DMS53 treated with DMSO at 0.1 percent for 48 hours (cell line): ENCODE data around the gene LCN1.

ENCODE experiments used
- DNase-seq: peaks from one replicate; lab custom pipeline; 2025; ENCODE audit not compliant: unreplicated experiment; lab: John Stamatoyannopoulos, UW

The LCN1 gene

GRCh38 chr9:135565636-135566035 lies 44.4 kb downstream of the LCN1 start:
- no peak for DNase-seq

GRCh38 chr9:135566552-135566951 lies 45.3 kb downstream of the LCN1 start:
- DNase-seq: no peak

GRCh38 chr9:135567311-135567710 lies 46.1 kb downstream of the LCN1 start:
- no peak for DNase-seq

GRCh38 chr9:135568026-135568425 lies 46.8 kb downstream of the LCN1 start:
- DNase-seq: no peak

GRCh38 chr9:135570456-135570855 lies 49.2 kb downstream of the LCN1 start:
- no peak for DNase-seq

- no peak for DNase-seq
Measured at GRCh38 chr9:135572233-135572632, 51.0 kb downstream of the LCN1 start.

GRCh38 chr9:135573124-135573523 lies 51.9 kb downstream of the LCN1 start:
- no peak for DNase-seq

- DNase-seq: no peak
Measured at GRCh38 chr9:135574331-135574730, 53.1 kb downstream of the LCN1 start.

GRCh38 chr9:135574943-135575342 lies 53.7 kb downstream of the LCN1 start:
- DNase-seq: no peak
